HG02623 (cell line): ENCODE results near the gene B4GALNT2.
A peak's percentile ranks its signal among the peaks of the same experiment; 100 is the strongest.

Experiments
- ATAC-seq: cut with Tn5 transposase; IDR thresholded peaks from one replicate; pipeline ENCODE4 v1.9.1; 2021; ENCODE audit warnings: moderate library complexity; ENCODE audit not compliant: unreplicated experiment

The B4GALNT2 gene

GRCh38 chr17:49204516-49204915 lies 71.9 kb downstream of the B4GALNT2 start:
- no peak for ATAC-seq

DNA sequence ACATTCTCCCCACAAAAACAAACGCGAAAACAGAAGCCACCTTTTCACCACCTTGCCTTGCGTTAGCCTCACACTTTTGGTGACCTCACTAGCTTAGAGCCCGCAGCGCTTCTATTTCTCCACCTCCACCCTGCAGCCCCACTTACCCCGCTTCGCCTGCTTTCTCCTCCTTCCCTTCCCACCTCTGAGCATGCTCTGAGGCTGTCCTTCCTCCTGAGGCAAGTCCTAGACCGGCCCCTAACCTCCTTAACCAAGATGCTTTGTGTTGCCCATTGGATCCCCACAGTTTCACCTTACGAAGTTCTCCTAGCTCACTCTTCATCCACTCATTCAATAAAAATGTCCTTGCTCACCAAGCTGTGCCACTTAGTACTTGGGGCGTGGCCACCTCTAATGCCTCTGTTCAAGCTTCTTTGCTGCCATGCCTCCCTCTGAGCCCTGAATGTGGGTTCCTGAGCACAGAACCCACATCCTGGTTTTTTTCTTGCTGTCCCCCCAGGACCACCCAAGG lies 76.5 kb downstream of the B4GALNT2 start:
- ATAC-seq, result no peak

DNA sequence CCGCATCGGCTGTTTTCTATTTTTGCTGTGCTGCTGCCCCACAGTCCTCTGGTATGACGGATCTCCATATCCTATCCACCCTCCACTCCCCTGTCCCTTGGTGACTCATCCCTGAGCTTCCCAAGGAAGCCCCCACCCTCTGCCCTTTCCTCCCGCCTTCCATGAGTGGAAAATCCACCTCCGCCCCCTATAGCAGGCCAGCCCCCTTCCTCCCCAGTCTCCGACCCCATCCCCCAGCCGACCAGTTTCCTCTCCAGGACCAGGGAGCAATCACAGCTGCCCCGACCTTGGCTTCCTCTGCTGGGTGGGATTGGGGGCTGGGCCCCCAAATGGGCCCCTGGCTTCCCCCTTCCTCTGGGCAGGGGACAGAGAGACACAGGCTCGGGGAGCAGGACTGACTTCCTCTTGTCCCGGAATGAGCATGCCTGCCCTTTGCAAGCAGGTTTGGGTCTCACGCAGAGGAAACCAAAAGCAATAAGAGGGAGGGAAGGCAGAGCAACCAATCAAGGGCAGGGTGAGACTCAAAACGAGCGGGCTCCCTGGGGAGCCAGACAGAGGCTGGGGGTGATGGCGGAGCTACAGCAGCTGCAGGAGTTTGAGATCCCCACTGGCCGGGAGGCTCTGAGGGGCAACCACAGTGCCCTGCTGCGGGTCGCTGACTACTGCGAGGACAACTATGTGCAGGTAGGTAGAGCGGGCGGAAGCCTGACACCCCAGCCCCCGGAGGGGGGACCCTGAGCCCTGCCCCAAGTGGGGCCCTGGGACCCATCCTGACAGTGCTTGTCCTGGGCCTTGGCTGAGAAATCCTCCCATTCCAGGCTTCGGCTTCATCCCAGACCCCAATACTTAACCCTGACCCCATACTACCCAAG lies 77.8 kb downstream of the B4GALNT2 start, which contains the start of the genes ABI3 and GNGT2:
ABI3 (plus strand) TSS at position 550 of the 872 bp plus-strand sequence; CDS start at position 568, 18 bp downstream.
GNGT2 (minus strand) TSS at position 417 of the 872 bp plus-strand sequence. CDS start 3,152 bp downstream, outside the sequence.
- peak; percentile 76 for ATAC-seq

GRCh38 chr17:49213399-49213798 lies 80.8 kb downstream of the B4GALNT2 start:
- no peak for ATAC-seq

- ATAC-seq, result no peak
Observed at GRCh38 chr17:49213847-49214246, 81.3 kb downstream of the B4GALNT2 start.

DNA sequence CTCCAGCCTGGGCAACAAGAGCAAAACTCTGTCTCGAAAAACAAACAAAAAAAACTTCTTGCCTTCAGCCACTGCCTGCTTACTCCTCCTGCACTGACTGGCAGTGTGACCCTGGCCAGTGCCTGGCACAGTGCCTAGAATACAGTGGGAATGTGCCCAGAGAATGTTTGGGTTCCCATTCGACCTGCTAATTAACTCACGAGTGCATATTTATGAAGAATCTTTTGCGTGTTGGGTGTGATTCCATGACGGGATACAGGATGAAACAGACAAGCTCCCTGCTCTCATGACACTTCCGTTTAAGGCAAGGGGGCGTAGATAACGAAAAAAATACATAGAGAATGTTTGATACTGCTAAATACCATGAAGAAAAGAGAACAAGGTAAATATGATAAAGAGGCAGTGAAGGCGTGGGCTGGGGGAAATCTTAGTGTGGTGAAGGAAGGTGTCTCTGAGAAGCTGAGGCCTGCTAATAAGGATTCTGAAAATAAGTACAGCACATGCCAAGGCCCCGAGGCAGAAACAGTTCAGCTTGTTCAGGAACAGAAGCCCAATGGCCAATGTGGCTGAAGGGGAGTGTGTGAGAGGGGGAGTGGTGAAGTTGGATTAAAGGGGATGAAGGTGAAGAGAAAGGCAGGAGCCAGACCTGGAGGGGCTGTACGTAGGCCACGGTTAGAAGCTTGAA lies 82.2 kb downstream of the B4GALNT2 start:
- ATAC-seq, result no peak

DNA sequence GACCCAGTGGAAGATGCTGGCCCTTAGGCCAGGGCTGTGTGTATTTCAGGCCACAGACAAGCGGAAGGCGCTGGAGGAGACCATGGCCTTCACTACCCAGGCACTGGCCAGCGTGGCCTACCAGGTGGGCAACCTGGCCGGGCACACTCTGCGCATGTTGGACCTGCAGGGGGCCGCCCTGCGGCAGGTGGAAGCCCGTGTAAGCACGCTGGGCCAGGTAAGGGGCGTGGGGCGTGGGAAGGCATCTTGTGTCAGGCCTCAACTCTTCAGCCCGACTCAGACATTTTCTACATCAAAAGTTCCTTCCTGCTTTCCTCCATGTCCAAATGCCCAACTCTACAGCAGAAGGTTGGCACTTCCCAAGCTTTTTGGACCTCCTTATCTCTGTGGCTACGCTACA lies 83.9 kb downstream of the B4GALNT2 start:
- no peak for ATAC-seq

- no peak for ATAC-seq
Observed at GRCh38 chr17:49216953-49217650, 84.5 kb downstream of the B4GALNT2 start.

DNA sequence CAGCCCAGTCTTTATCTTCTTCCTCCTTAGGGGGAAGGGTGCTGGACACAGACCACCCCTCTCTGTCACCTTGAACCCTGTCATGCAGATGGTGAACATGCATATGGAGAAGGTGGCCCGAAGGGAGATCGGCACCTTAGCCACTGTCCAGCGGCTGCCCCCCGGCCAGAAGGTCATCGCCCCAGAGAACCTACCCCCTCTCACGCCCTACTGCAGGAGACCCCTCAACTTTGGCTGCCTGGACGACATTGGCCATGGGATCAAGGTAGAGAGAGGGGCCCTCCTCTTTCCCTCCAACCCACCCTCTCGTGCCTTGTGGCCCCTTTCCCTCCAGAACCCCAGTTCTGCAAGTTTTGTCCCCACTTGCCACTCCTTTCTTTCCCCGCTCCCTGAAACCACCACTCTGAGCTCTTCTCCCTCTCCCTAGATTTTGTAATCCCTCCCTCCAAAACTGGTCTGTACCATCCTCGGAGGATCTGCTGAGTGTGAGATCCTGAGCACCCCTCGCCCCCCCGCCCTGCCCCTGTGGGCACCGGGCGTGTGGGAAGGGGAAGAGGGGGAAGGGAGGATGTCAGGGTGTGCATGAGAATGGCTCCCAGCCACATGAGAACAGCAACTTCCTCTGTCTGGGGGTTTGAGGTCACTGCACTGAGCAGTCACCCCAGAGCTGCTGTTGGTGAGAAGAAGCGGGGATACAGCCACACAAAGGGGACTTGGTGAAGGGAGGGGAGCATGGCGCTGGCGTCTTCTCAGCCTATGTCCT lies 85.3 kb downstream of the B4GALNT2 start:
- ATAC-seq, result no peak

- ATAC-seq, result no peak
Observed at GRCh38 chr17:49218941-49219913, 86.7 kb downstream of the B4GALNT2 start.

GRCh38 chr17:49219987-49220386 lies 87.4 kb downstream of the B4GALNT2 start:
- no peak for ATAC-seq

GRCh38 chr17:49223168-49223516 lies 90.6 kb downstream of the B4GALNT2 start:
- ATAC-seq, result no peak

DNA sequence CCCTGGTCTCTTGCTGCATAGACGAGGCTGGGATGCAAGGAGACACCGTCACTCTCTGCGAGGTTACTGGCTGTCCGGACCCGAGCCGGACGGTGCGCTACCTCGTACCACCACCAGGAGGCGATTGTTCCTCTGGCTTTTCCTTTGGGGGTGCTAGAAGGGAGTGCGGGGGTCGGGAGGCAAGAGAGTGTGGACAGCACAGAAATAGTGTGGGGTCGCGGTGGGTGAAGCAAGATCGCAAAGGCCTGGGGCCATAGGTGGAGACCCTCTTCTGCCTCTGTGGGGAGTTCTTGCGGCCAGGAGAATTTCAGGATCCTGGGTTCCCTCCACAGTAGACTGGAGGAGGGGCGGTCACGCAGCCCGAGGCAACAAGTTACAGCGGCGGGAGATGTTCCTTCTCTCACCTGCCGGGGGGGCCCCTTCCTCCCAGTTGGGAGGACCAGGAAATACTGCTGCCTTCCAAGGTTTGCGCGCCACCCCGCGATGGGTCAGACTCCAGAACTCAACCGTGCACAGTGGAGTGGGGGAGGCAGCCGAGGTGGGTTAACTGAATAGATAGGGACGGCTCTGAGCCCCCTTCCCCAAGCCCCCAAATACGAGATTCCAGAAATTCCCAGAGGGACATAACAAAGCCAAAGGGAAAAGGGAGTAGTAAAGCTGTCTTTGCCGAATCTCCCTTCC lies 91.1 kb downstream of the B4GALNT2 start:
- ATAC-seq, result no peak

GRCh38 chr17:49224198-49224996 lies 91.8 kb downstream of the B4GALNT2 start:
- ATAC-seq, result no peak

GRCh38 chr17:49224997-49225337 lies 92.4 kb downstream of the B4GALNT2 start:
- no peak for ATAC-seq

DNA sequence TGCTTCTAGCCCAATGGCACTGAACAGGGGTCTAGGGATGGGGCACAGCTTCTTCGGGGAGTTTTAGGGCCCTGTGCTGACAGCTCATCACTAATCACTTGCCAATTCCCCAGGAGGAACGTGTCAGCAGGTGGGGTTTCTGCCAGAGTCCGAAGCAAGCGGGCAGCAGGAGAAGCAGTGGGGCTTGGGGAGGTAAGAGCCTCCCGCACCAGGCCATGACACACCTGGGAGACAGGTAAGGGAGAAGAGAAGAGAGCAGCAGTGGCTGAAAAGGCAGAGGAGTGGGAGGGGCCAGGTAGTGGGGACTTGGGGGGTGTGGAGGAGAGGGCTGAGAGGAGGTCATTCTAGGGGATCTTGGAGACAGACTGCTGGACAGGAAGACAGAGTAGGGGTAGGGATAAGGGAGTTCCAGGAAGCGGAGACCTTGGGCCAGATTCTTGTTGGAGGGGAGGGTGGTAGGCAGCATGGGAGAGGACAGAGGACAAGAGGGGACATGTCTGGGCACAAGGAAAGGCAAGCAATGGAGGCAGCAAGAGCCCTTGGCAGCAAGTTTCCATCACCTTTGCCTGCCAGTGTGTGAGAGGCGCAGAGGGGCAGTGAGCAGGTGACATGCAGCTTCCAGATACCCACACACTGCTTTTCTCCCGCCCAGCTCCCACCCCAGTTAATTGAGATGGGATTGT lies 93.1 kb downstream of the B4GALNT2 start:
- no peak for ATAC-seq
